HepG2 (cell line): ENCODE measurements around the gene GJC1. TPM values are rescaled to one million over a fixed set of nuclear protein-coding genes. Genes with fewer than 3 reads are reported as not detected.
A peak's percentile ranks its signal among the peaks of the same experiment; 100 is the strongest.

Experiments used
- GABPA ChIP-seq, 2 experiments: IDR thresholded peaks; 2 replicates each; pipeline ENCODE4 v1.6.1; 2011 to 2016; ENCODE audit warnings: low read depth in 2 of 2, low read length in 1 of 2, missing biosample characterization in 1 of 2, missing genetic modification characterization in 1 of 2
- GTF2F1 ChIP-seq: fragments of 150-350 bp; IDR thresholded peaks from 2 replicates; pipeline ENCODE4 v1.6.1; 2014; ENCODE audit warnings: low read length
- HDAC2 ChIP-seq: sonication (generic); formaldehyde crosslinking; IDR thresholded peaks from 2 replicates; pipeline ENCODE4 v1.4.0; 2020; ENCODE audit warnings: missing genetic modification reagents
- HNRNPH1 ChIP-seq: fragments of 200-400 bp; formaldehyde crosslinking; optimal IDR thresholded peaks from 2 replicates; pipeline ENCODE3; 2017; ENCODE audit warnings: mild to moderate bottlenecking, low read depth, low read length
- JUN ChIP-seq: sonication (generic); formaldehyde crosslinking; IDR thresholded peaks from 2 replicates; pipeline ENCODE4 v1.4.0; 2020; ENCODE audit warnings: mild to moderate bottlenecking, missing genetic modification reagents
- NKX3-1 ChIP-seq: sonication (generic); formaldehyde crosslinking; IDR thresholded peaks from 2 replicates; pipeline ENCODE4 v1.5.0; 2020; ENCODE audit warnings: missing genetic modification reagents
- PAX8 ChIP-seq: sonication (generic); formaldehyde crosslinking; IDR thresholded peaks from 2 replicates; pipeline ENCODE4 v1.8.0; 2022; ENCODE audit warnings: mild to moderate bottlenecking, missing genetic modification reagents, borderline replicate concordance
- PCBP1 ChIP-seq: fragments of 200-400 bp; formaldehyde crosslinking; IDR thresholded peaks from 2 replicates; pipeline ENCODE4 v1.6.1; 2017; ENCODE audit warnings: mild to moderate bottlenecking, low read depth, low read length, borderline replicate concordance
- SP2 ChIP-seq: sonication (generic); formaldehyde crosslinking; IDR thresholded peaks from 2 replicates; pipeline ENCODE4 v1.5.1; 2020; ENCODE audit warnings: mild to moderate bottlenecking, missing genetic modification reagents
- TBP ChIP-seq: sonication (generic); formaldehyde crosslinking; IDR thresholded peaks from 2 replicates; pipeline ENCODE4 v1.5.0; 2020; ENCODE audit warnings: missing genetic modification reagents
- ZNF160 ChIP-seq: sonication (generic); formaldehyde crosslinking; IDR thresholded peaks from 2 replicates; pipeline ENCODE4 v1.8.0; 2022; ENCODE audit warnings: mild to moderate bottlenecking, inconsistent platforms, missing genetic modification reagents
- ZNF292 ChIP-seq: sonication (generic); formaldehyde crosslinking; IDR thresholded peaks from 2 replicates; pipeline ENCODE4 v1.8.1; 2022; ENCODE audit warnings: mild to moderate bottlenecking, low read depth, missing genetic modification reagents, borderline replicate concordance
- ZNF354B ChIP-seq: sonication (generic); formaldehyde crosslinking; IDR thresholded peaks from 2 replicates; pipeline ENCODE4 v1.8.0; 2022; ENCODE audit warnings: mild to moderate bottlenecking, missing genetic modification reagents
- ZNF546 ChIP-seq: sonication (generic); formaldehyde crosslinking; conservative IDR thresholded peaks from 2 replicates; pipeline ENCODE4 v1.8.1; 2023; ENCODE audit warnings: mild to moderate bottlenecking, missing genetic modification reagents
- ZNF614 ChIP-seq: IDR thresholded peaks from 2 replicates; pipeline ENCODE4 v1.6.1; 2018; ENCODE audit warnings: missing biosample characterization, missing genetic modification reagents, inconsistent platforms, borderline replicate concordance
- ZNF713 ChIP-seq: sonication (generic); formaldehyde crosslinking; IDR thresholded peaks from 2 replicates; pipeline ENCODE4 v1.4.0; 2020; ENCODE audit warnings: mild to moderate bottlenecking, missing genetic modification reagents
- polyA plus RNA-seq, 8 experiments: library from polyadenylated mRNA; depleted of rRNA in 3 of 8; stranded (reverse) in 7 of 8; unstranded in 1 of 8; fragments of >200 nt; fragmentation: Illumina TruSeq in 4 of 8; extraction: Trizol in 4 of 8; gene quantifications; 2 replicates each; pipeline versions ENCODE4 v1.2.1 to v1.2.3, GENCODE V29; 2011 to 2016; ENCODE audit warnings: low read depth in 4 of 8, missing spikeins in 1 of 8, mixed read lengths in 1 of 8; ENCODE audit not compliant: insufficient read depth in 1 of 8
- total RNA-seq, 5 experiments: library from RNA; depleted of rRNA; stranded (reverse); fragments of >200 nt; fragmentation: Illumina TruSeq; extraction: Trizol; gene quantifications; 2 replicates each; pipeline ENCODE4 v1.2.3, GENCODE V29; 2016; ENCODE audit warnings: low read depth in 1 of 5
- TF ChIP-seq, protein P1 (sequence below): sonication (generic); formaldehyde crosslinking; IDR thresholded peaks from 2 replicates; pipeline ENCODE4 v1.4.0; 2020; ENCODE audit warnings: missing genetic modification reagents; ENCODE audit errors: not compliant biosample characterization
- TF ChIP-seq, protein P2 (sequence below): IDR thresholded peaks from 2 replicates; pipeline ENCODE4 v1.4.0; 2020; ENCODE audit warnings: mild to moderate bottlenecking, missing genetic modification reagents
- TF ChIP-seq, protein P3 (sequence below): sonication (generic); formaldehyde crosslinking; IDR thresholded peaks from 2 replicates; pipeline ENCODE4 v1.8.1; 2023; ENCODE audit warnings: mild to moderate bottlenecking, missing genetic modification reagents
- TF ChIP-seq, protein P4 (sequence below): sonication (generic); formaldehyde crosslinking; IDR thresholded peaks from 2 replicates; pipeline ENCODE4 v1.5.0; 2020; ENCODE audit warnings: mild to moderate bottlenecking, missing genetic modification reagents
- TF ChIP-seq, protein P5 (sequence below): sonication (generic); formaldehyde crosslinking; IDR thresholded peaks from 2 replicates; pipeline ENCODE4 v1.8.1; 2023; ENCODE audit warnings: missing genetic modification reagents, mild to moderate bottlenecking, borderline replicate concordance

The GJC1 gene
- total and polyA plus RNA-seq, 2 of the 13 experiments (the other 11 are each of a cell fraction or from before 2014, with no cell fraction given): 1.7 TPM

DNA sequence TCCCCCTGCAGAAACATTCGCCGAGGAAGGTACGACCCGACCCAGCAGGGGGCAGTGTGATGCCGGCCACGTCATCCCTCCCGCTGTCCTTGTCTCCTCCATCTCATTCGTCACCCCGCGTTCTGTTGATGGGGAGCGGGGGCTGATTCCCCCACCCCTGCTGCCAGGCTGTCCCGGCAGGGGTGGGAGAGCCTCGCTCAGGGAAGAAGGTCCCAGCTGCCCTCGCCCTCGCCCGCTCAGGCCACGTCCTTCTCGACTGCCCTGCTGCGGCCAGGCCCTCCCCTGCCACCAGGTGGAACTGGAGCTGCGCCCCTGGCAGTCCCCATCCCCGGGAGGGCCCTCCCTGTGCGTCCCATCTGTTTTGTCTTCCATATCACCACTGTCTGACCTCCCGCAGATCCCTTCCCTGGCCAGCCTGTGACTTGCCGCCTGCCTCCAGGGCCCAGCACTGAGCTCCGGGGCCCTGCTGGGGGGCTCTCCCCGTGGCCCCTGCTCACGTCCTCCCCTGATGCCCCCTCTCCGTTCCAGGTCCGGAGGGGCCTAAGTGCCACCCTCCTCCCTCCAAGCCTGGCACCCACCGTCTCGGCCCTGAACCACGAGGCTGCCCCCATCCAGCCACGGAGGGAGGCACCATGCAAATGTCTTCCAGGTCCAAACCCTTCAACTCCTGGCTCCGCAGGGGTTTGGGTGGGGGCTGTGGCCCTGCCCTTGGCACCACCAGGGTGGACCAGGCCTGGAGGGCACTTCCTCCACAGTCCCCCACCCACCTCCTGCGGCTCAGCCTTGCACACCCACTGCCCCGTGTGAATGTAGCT is 50.7 kb downstream of the GJC1 start (continued):
- TF ChIP-seq SP2 (CRISPR knock-in tag) (no peak), HDAC2 (CRISPR knock-in tag) (peak; percentile 38; the same call in 1 of the 2 replicates), ZNF546 (0 out of 2 replicates have a peak, but pooled peaks have one; percentile 75), HNRNPH1 (no peak), ZNF354B (CRISPR knock-in tag) (no peak), TBP (CRISPR knock-in tag) (no peak), ZNF292 (CRISPR knock-in tag) (peak; percentile 55; the same call in 1 of the 2 replicates), NKX3-1 (CRISPR knock-in tag) (no peak), GTF2F1 (no peak), PCBP1 (no peak), GABPA (IDR thresholded peaks at IDR 0.05; ENCODE audit: low read depth, low read length) (no peak), GABPA (CRISPR knock-in tag; IDR thresholded peaks at IDR 0.05; ENCODE audit: low read depth) (no peak), ZNF614 (CRISPR knock-in tag) (peak; percentile 67; the same call in 1 of the 2 replicates), JUN (CRISPR knock-in tag) (no peak), PAX8 (CRISPR knock-in tag) (no peak), ZNF160 (CRISPR knock-in tag) (no peak), ZNF713 (CRISPR knock-in tag) (no peak)
- TF ChIP-seq, protein P1, sequence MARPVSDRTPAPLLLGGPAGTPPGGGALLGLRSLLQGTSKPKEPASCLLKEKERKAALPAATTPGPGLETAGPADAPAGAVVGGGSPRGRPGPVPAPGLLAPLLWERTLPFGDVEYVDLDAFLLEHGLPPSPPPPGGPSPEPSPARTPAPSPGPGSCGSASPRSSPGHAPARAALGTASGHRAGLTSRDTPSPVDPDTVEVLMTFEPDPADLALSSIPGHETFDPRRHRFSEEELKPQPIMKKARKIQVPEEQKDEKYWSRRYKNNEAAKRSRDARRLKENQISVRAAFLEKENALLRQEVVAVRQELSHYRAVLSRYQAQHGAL (CRISPR knock-in tag): no peak
- TF ChIP-seq, protein P2, sequence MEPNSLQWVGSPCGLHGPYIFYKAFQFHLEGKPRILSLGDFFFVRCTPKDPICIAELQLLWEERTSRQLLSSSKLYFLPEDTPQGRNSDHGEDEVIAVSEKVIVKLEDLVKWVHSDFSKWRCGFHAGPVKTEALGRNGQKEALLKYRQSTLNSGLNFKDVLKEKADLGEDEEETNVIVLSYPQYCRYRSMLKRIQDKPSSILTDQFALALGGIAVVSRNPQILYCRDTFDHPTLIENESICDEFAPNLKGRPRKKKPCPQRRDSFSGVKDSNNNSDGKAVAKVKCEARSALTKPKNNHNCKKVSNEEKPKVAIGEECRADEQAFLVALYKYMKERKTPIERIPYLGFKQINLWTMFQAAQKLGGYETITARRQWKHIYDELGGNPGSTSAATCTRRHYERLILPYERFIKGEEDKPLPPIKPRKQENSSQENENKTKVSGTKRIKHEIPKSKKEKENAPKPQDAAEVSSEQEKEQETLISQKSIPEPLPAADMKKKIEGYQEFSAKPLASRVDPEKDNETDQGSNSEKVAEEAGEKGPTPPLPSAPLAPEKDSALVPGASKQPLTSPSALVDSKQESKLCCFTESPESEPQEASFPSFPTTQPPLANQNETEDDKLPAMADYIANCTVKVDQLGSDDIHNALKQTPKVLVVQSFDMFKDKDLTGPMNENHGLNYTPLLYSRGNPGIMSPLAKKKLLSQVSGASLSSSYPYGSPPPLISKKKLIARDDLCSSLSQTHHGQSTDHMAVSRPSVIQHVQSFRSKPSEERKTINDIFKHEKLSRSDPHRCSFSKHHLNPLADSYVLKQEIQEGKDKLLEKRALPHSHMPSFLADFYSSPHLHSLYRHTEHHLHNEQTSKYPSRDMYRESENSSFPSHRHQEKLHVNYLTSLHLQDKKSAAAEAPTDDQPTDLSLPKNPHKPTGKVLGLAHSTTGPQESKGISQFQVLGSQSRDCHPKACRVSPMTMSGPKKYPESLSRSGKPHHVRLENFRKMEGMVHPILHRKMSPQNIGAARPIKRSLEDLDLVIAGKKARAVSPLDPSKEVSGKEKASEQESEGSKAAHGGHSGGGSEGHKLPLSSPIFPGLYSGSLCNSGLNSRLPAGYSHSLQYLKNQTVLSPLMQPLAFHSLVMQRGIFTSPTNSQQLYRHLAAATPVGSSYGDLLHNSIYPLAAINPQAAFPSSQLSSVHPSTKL (CRISPR knock-in tag): peak; percentile 41; the same call in 1 of the 2 replicates
- TF ChIP-seq, protein P3, sequence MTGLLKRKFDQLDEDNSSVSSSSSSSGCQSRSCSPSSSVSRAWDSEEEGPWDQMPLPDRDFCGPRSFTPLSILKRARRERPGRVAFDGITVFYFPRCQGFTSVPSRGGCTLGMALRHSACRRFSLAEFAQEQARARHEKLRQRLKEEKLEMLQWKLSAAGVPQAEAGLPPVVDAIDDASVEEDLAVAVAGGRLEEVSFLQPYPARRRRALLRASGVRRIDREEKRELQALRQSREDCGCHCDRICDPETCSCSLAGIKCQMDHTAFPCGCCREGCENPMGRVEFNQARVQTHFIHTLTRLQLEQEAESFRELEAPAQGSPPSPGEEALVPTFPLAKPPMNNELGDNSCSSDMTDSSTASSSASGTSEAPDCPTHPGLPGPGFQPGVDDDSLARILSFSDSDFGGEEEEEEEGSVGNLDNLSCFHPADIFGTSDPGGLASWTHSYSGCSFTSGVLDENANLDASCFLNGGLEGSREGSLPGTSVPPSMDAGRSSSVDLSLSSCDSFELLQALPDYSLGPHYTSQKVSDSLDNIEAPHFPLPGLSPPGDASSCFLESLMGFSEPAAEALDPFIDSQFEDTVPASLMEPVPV (CRISPR knock-in tag): no peak
- TF ChIP-seq, protein P4, sequence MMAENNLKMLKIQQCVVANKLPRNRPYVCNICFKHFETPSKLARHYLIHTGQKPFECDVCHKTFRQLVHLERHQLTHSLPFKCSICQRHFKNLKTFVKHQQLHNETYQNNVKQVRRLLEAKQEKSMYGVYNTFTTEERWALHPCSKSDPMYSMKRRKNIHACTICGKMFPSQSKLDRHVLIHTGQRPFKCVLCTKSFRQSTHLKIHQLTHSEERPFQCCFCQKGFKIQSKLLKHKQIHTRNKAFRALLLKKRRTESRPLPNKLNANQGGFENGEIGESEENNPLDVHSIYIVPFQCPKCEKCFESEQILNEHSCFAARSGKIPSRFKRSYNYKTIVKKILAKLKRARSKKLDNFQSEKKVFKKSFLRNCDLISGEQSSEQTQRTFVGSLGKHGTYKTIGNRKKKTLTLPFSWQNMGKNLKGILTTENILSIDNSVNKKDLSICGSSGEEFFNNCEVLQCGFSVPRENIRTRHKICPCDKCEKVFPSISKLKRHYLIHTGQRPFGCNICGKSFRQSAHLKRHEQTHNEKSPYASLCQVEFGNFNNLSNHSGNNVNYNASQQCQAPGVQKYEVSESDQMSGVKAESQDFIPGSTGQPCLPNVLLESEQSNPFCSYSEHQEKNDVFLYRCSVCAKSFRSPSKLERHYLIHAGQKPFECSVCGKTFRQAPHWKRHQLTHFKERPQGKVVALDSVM (CRISPR knock-in tag): no peak
- TF ChIP-seq, protein P5, sequence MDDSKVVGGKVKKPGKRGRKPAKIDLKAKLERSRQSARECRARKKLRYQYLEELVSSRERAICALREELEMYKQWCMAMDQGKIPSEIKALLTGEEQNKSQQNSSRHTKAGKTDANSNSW (CRISPR knock-in tag): no peak
